GM18508 (cell line): Measurements from ENCODE around the gene FCN1.
"Not testable (repeated sequence)": the region's sequence is repeated elsewhere in the genome, so short reads cannot be mapped to it uniquely, and the experiment has no call there.

Experiments
- ATAC-seq: cut with Tn5 transposase; IDR thresholded peaks from one replicate; pipeline ENCODE4 v1.9.1; 2021; ENCODE audit warnings: moderate number of reproducible peaks; ENCODE audit not compliant: insufficient read depth, unreplicated experiment

Gene FCN1

GRCh38 chr9:134917431-134918373, at the start of gene FCN1:
Gene FCN1 (minus strand): TSS chr9:134917912. CDS start chr9:134917871, 41 bp downstream.
- no peak for ATAC-seq

- ATAC-seq: no peak
These were observed 49.2 kb upstream of the FCN1 start for GRCh38 chr9:134966697-134967546.

- no peak for ATAC-seq
These were observed 48.6 kb upstream of the FCN1 start for GRCh38 chr9:134966270-134966669.

- ATAC-seq: no peak
These were observed 48.1 kb upstream of the FCN1 start for GRCh38 chr9:134965851-134966250.

GRCh38 chr9:134965411-134965810, 47.7 kb upstream of the FCN1 start:
- ATAC-seq: no peak

- ATAC-seq: no peak
These were observed 46.8 kb upstream of the FCN1 start for GRCh38 chr9:134964271-134965055.

GRCh38 chr9:134963546-134963945, 45.8 kb upstream of the FCN1 start:
- ATAC-seq: no peak

GRCh38 chr9:134962973-134963364, 45.3 kb upstream of the FCN1 start:
- ATAC-seq: no peak

GRCh38 chr9:134962065-134962972, 44.6 kb upstream of the FCN1 start:
- no peak for ATAC-seq

GRCh38 chr9:134961331-134962064, 43.8 kb upstream of the FCN1 start:
- ATAC-seq: no peak

- ATAC-seq: no peak
These were observed 43.0 kb upstream of the FCN1 start for GRCh38 chr9:134960701-134961181.

- ATAC-seq: no peak
These were observed 42.2 kb upstream of the FCN1 start for GRCh38 chr9:134959971-134960310.

GRCh38 chr9:134959126-134959970, 41.6 kb upstream of the FCN1 start:
- no peak for ATAC-seq

- ATAC-seq: no peak
These were observed 40.2 kb upstream of the FCN1 start for GRCh38 chr9:134957945-134958227.

- ATAC-seq: no peak
These were observed 39.6 kb upstream of the FCN1 start for GRCh38 chr9:134957165-134957944.

GRCh38 chr9:134956387-134956786, 38.7 kb upstream of the FCN1 start:
- ATAC-seq: not testable (repeated sequence)

- no peak for ATAC-seq
These were observed 38.1 kb upstream of the FCN1 start for GRCh38 chr9:134955801-134956200.
